WTC11 (cell line): Measurements from ENCODE around the gene USF1. TPM values are rescaled to one million over a fixed set of nuclear protein-coding genes. Genes with fewer than 3 reads are reported as not detected.
A peak's percentile ranks its signal among the peaks of the same experiment; 100 is the strongest.

ENCODE experiments used
- ATAC-seq: fragments of 200-7000 bp; cut with Tn5 transposase; 2 replicates; pipeline ENCODE4 v1.10.0; 2021; ENCODE audit warnings: mild to moderate bottlenecking, moderate library complexity
- CTCF ChIA-PET: fragments of 300-600 bp; sonication (Branson Sonifier 250); formaldehyde crosslinking; loops from one replicate; lab custom pipeline; 2021; ENCODE audit warnings: antibody characterized with exemption; lab: Charles Lee
- POLR2A ChIA-PET: fragments of 350-600 bp; sonication (Branson Sonifier 250); formaldehyde crosslinking; loops from one replicate; lab custom pipeline; 2021; ENCODE audit warnings: antibody characterized with exemption; lab: Charles Lee
- DNase-seq: peaks from one replicate; pipeline ENCODE4 v3.0.0; 2021; ENCODE audit warnings: low spot score
- H3K27ac Mint-ChIP-seq: 2 replicates; pipeline ENCODE4 v1.8.0; 2021; ENCODE audit warnings: mixed read lengths
- H3K27me3 Mint-ChIP-seq: 2 replicates; pipeline ENCODE4 v1.8.0; 2021; ENCODE audit warnings: low read depth, mild to moderate bottlenecking, moderate library complexity, mixed read lengths
- H3K36me3 Mint-ChIP-seq: 2 replicates; pipeline ENCODE4 v1.8.0; 2021; ENCODE audit warnings: mixed read lengths
- H3K4me1 Mint-ChIP-seq: 2 replicates; pipeline ENCODE4 v1.8.0; 2022; ENCODE audit warnings: mixed read lengths
- H3K4me3 Mint-ChIP-seq: 2 replicates; pipeline ENCODE4 v1.8.0; 2021; ENCODE audit warnings: mild to moderate bottlenecking, moderate library complexity, mixed read lengths
- H3K9me3 Mint-ChIP-seq: 2 replicates; pipeline ENCODE4 v1.8.0; 2021; ENCODE audit warnings: mixed read lengths
- EMX1 ChIP-seq: fragments of 250-450 bp; sonication (Bioruptor Pico); IDR thresholded peaks from 2 replicates; pipeline ENCODE4 v1.8.0; 2021; ENCODE audit warnings: mild to moderate bottlenecking
- ESRRA ChIP-seq: sonication (generic); formaldehyde crosslinking; IDR thresholded peaks from 2 replicates; pipeline ENCODE4 v1.8.1; 2022; ENCODE audit warnings: mild to moderate bottlenecking, missing genetic modification reagents, borderline replicate concordance
- ETV6 ChIP-seq: sonication (generic); formaldehyde crosslinking; IDR thresholded peaks from 2 replicates; pipeline ENCODE4 v1.8.1; 2022; ENCODE audit warnings: mild to moderate bottlenecking, missing genetic modification reagents
- GTF2I ChIP-seq: fragments of 250-450 bp; sonication (Bioruptor Pico); conservative IDR thresholded peaks from 2 replicates; pipeline ENCODE4 v1.4.0; 2021; ENCODE audit warnings: mild to moderate bottlenecking
- HMGA2 ChIP-seq: fragments of 250-450 bp; sonication (Bioruptor Pico); IDR thresholded peaks from 2 replicates; pipeline ENCODE4 v1.4.0; 2021; ENCODE audit warnings: mild to moderate bottlenecking, moderate library complexity
- IRF2 ChIP-seq: sonication (generic); formaldehyde crosslinking; IDR thresholded peaks from 2 replicates; pipeline ENCODE4 v1.8.0; 2022; ENCODE audit warnings: low read depth, missing genetic modification reagents, borderline replicate concordance
- MAX ChIP-seq: sonication (generic); formaldehyde crosslinking; IDR thresholded peaks from 2 replicates; pipeline ENCODE4 v1.8.0; 2022; ENCODE audit warnings: mild to moderate bottlenecking, missing genetic modification reagents
- MLX ChIP-seq: sonication (generic); formaldehyde crosslinking; IDR thresholded peaks from 2 replicates; pipeline ENCODE4 v1.8.1; 2023; ENCODE audit warnings: mild to moderate bottlenecking, missing genetic modification reagents, moderate library complexity
- PRRX2 ChIP-seq: fragments of 250-450 bp; sonication (Bioruptor Pico); IDR thresholded peaks from 2 replicates; pipeline ENCODE4 v1.8.0; 2021; ENCODE audit warnings: mild to moderate bottlenecking
- SMAD4 ChIP-seq: sonication (generic); formaldehyde crosslinking; IDR thresholded peaks from 2 replicates; pipeline ENCODE4 v1.8.0; 2022; ENCODE audit warnings: mild to moderate bottlenecking, missing genetic modification reagents
- SOX15 ChIP-seq: fragments of 250-450 bp; sonication (Bioruptor Pico); IDR thresholded peaks from 2 replicates; pipeline ENCODE4 v1.9.0; 2021; ENCODE audit warnings: mild to moderate bottlenecking
- TEAD4 ChIP-seq: sonication (generic); formaldehyde crosslinking; IDR thresholded peaks from 2 replicates; pipeline ENCODE4 v1.8.0; 2022; ENCODE audit warnings: mild to moderate bottlenecking, missing genetic modification reagents
- ZNF671 ChIP-seq: fragments of 250-450 bp; sonication (Bioruptor Pico); IDR thresholded peaks from 2 replicates; pipeline ENCODE4 v1.8.0; 2021; ENCODE audit warnings: mild to moderate bottlenecking
- ZSCAN18 ChIP-seq: fragments of 250-450 bp; sonication (Bioruptor Pico); IDR thresholded peaks from 2 replicates; pipeline ENCODE4 v2.1.2; 2022; ENCODE audit warnings: mild to moderate bottlenecking, moderate library complexity
- total RNA-seq: library from RNA; stranded (reverse); gene quantifications from 3 replicates; pipeline ENCODE4 v1.2.3, GENCODE V29; 2021
- TF ChIP-seq, protein P1 (sequence below): fragments of 250-450 bp; sonication (Bioruptor Pico); conservative IDR thresholded peaks from 2 replicates; pipeline ENCODE4 v1.9.0; 2021; ENCODE audit warnings: mild to moderate bottlenecking

The USF1 gene
- total RNA-seq, 1 experiment from 2014 or later = 65.6 TPM

DNA sequence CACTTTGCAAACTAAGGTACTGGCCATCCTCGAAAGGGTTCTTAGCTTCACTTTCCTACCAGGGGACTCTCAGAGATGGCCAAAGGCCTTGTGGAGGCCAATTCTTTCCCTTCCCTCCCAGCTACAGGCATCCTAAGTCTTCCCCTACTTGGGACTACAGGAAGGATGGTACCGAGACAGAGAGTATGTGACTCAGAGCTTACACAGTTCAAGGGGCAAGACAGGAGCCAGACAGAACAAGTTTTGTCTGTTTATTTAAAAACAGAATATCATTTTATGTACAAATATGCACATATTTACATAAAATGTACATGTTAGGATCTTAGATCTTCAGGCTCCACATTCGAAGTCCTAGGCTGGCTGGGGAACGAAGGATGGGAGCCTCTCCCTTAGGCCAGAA lies 25.0 kb upstream of the USF1 start (continued):
- no peak for TF ChIP-seq HMGA2

DNA sequence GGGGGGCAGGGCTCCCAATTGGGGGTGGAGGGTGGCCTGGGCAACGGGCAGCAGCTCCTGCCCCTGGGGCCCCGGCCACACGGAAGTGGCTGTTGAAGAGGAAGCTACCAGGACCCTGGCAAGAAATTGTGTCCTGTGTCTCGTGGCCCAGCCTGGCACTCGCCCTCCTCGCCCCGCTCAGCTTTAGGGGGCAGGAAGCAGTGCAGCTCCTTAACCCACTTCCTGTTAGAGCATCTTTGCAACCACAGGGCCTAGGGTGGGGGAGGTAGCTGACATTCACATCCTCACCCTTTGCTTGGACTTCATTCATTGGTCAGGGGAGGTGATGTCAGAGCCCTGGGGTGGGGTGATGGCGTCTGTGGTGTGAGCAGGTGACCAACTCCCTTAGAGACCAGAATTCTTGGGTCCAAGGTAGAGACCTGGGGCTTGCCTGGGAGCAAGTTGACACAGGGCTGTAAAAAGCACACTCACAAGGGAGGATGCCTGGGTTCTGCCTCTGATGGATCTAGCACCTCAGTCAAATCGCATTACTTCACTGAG lies 24.0 kb upstream of the USF1 start, which contains the start of gene ARHGAP30:
ARHGAP30 (minus strand) TSS at position 161 of the 540 bp plus-strand sequence. CDS start 267 bp downstream, outside the sequence.
- no peak within 1 kb of the TSS; the same call in 1 of the 2 replicates for H3K27ac Mint-ChIP-seq
- H3K4me3 Mint-ChIP-seq = no peak within 1 kb of the TSS
- no peak for TF ChIP-seq ETV6 (CRISPR knock-in tag)
- TF ChIP-seq GTF2I (CRISPR knock-in tag) = no peak
- TF ChIP-seq HMGA2 = no peak
- no peak for TF ChIP-seq PRRX2 (CRISPR knock-in tag)
- TF ChIP-seq, protein P1, sequence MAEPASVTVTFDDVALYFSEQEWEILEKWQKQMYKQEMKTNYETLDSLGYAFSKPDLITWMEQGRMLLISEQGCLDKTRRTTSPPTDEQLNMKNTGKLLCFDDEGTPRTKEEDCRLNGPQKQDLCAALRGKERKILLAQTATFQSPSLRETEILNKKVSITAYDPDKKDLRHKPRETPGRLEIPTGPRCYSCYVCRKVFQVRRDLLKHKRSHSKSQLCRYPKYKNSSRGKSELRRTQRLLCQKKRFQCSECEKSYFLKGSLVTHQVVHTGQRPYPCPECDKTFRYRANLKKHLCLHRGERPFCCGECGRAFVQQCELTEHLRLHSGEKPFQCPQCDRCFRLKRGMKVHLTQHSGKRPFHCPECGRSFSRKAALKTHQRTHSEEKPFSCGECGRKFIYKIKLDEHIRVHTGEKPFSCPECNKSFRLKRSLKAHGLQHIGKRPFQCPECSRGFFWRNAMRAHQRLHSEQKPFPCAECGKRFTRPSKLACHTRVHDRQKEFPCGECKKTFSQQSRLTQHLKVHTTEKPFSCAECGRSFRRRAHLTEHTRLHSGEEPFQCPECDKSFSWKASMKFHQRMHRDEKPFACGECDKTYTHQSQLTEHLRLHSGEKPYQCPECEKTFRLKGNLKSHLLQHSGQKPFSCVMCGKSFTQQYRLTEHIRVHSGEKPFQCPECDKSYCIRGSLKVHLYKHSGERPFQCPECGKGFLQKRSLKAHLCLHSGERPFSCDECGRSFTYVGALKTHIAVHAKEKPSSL (CRISPR knock-in tag) = no peak
- TF ChIP-seq MAX (CRISPR knock-in tag) = no peak
- no peak for TF ChIP-seq SOX15 (CRISPR knock-in tag)
- TF ChIP-seq ZNF671 (CRISPR knock-in tag) = no peak
- no peak for TF ChIP-seq IRF2
- no peak for TF ChIP-seq MLX (CRISPR knock-in tag)
- TF ChIP-seq ESRRA (CRISPR knock-in tag) = no peak
- no peak for TF ChIP-seq ZSCAN18 (CRISPR knock-in tag)
- TF ChIP-seq EMX1 (CRISPR knock-in tag) = no peak
- no peak for TF ChIP-seq TEAD4 (CRISPR knock-in tag)
- ATAC-seq (peak; percentile 31; the same call in 1 of the 2 replicates), DNase-seq (no peak)
- CTCF ChIA-PET = interaction anchor here (0.6 to 4.1 kb wide), 7 partner anchors 9 to 116 kb away, joined by 3 to 109 read pairs (median 4); partner anchors contain the start of genes KLHDC9 and NECTIN4
- peaks cover 4% of the 10 kb centered on the region; the same call in 1 of the 2 replicates for H3K27me3 Mint-ChIP-seq
- peaks cover 20% of the 10 kb centered on the region for H3K4me1 Mint-ChIP-seq
- H3K36me3 Mint-ChIP-seq = no peaks in the 10 kb centered on the region
- POLR2A ChIA-PET = interaction anchor here (2.4 kb wide), 1 partner anchor 24 kb away, joined by 11 read pairs; the partner anchor contains the start of gene USF1
- no peaks in the 10 kb centered on the region for H3K9me3 Mint-ChIP-seq

DNA sequence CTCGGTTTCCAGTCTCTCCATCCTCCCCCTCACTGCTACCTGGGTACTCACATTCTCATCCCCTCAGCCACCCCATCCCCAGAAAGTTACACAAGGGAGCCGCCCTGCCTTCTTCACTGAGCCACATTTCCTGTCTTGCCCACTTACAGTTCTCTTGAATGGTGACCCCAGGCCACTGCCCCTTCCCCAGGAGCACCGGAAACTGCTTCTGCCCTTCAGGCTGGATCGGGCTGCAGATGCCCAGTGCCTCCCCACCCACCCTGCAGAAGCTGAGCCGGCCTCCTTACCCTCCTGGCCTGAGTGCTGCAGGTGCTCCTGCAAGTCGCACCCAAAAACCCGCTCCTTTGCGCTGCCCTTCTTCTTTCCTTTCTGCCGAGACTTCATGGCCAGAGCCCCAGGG lies 23.5 kb upstream of the USF1 start:
- no peaks in the 10 kb centered on the region for H3K9me3 Mint-ChIP-seq
- POLR2A ChIA-PET = interaction anchor here (2.4 kb wide), 1 partner anchor 23 kb away, joined by 11 read pairs; the partner anchor contains the start of gene USF1
- TF ChIP-seq SMAD4 (CRISPR knock-in tag) = no peak
- TF ChIP-seq EMX1 (CRISPR knock-in tag) = no peak
- no peak overlapping the region for H3K27ac Mint-ChIP-seq
- CTCF ChIA-PET = interaction anchor here (0.6 to 4.1 kb wide), 7 partner anchors 10 to 115 kb away, joined by 3 to 109 read pairs (median 4); partner anchors contain the start of genes KLHDC9 and NECTIN4
- H3K27me3 Mint-ChIP-seq = peaks cover 4% of the 10 kb centered on the region; the same call in 1 of the 2 replicates
- H3K4me1 Mint-ChIP-seq = peaks cover 19% of the 10 kb centered on the region
- ATAC-seq = no peak
- DNase-seq = no peak
- no peaks in the 10 kb centered on the region for H3K36me3 Mint-ChIP-seq
- no peak overlapping the region for H3K4me3 Mint-ChIP-seq
